ENCODE measurements around the gene CEACAM8.

GRCh38 chr19:42589792-42590191, 4.9 kb downstream of the CEACAM8 start:
- TF ChIP-seq CTCF (IDR thresholded peaks at IDR 0.05) (no peak), POLR2A (IDR thresholded peaks at IDR 0.05) (no peak)

All from stomach (tissue), 4 donors.